HG02678 (cell line): Measurements from ENCODE around the gene RPS10.

Source experiments
- ATAC-seq: cut with Tn5 transposase; IDR thresholded peaks from one replicate; pipeline ENCODE4 v1.9.1; 2021; ENCODE audit warnings: mild to moderate bottlenecking, moderate library complexity; ENCODE audit not compliant: unreplicated experiment

RPS10 gene

DNA sequence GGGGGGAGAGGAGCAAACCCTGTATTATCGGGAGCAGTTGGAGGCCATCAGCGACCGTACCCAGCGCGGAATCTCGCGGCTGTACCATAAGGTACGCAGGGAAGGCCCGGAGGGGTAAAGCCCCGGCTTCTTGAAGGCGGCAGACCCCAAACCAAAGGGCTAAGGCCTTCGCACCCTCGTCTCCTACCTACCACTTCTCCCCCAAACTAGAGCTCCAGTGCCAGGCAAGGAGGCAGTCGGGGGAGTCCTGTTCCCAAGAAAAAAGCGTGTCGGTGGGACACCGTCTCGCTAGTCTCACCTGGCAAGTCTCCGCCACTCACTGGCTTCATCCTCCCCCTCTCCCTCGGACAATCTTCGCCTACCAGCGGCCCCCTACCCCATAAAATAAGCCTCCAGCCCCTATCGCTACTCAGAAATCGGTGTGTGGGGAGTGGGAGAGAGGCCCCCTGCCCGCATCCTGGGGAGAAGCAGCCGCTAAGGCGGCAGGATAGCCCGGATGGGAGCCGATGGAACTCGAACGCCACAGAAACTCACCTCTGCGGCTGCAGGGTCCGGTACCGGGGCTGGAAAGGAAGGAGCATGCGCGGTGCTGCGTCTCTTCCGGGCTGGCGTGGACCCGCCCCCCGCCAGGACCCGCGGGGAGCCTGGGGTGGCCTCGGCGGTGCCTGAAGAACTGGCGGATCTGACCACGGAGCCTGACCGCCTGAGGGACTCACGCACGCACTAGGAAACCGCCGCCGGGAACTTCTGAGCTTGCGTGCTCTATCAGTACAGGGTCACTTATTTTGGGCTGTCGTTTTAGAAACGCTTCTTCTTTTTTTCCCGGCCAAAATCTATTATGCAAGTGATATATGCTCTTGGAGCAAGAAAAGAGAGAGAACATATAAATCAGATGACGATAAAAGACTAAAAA, at the start of gene RPS10:
Gene RPS10 (minus strand): TSS at position 572 of the 913 bp plus-strand sequence. CDS start 848 bp downstream, outside the sequence.
- peak; percentile 95 for ATAC-seq

DNA sequence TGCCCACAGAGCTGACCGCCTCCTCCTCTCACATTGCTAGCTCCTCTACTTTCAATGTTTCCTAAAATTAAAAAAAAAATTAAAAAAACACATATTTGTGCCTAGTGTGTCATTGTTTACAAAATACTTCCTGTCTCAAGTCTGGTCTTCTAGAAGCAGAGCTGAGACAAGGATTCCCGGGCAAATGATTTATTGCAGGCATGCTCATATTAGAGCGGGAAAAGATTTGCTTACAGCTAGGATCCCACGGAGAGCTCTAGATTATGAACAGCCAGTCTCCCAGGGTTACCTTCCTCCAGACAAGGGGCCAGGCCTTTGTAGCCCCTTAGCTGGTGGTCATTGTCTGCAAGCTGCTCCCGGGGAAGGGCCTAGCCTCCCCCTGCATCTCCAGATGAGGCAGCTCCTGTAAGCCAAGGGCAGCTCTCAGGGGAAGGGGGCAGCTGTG, 49.4 kb upstream of the RPS10 start:
- no peak for ATAC-seq

DNA sequence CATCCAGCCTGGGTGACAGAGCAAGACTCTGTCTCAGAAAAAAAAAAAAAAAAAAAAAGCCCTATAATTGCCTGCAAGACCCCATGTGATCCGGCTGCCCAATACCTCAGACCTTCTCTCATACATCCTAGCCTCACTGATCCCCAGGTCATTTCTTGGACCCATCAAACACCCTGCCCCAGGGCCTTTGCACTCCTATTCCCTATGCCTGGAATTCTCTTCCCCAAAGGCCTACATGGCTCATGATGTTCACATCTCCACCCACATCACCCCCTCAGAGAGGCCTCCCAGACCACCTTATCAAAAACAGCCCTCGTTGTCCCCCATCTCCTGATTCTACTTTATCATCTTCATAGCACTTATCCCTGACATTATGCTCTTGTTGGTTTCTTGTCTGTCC, 48.9 kb upstream of the RPS10 start:
- ATAC-seq, result no peak

DNA sequence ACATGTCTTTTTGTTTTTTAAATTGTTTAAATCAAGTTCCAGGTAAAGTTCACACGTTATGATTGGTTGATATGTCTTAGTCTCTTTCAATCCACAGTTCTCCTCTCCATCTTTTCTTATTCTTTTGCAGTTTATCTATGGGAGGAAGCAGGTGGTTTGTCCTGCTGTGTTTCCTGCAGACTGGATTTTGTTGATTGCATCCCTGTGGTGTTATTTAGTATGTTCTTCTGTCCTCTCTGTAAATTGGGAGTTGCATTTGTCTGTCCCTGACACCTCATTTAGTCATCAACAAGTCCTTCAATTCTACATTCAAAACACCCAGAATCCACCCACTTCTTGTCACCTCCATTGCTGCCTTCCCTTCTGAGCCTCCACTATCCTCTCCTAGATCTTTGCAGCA, 48.1 kb upstream of the RPS10 start:
- no peak for ATAC-seq

DNA sequence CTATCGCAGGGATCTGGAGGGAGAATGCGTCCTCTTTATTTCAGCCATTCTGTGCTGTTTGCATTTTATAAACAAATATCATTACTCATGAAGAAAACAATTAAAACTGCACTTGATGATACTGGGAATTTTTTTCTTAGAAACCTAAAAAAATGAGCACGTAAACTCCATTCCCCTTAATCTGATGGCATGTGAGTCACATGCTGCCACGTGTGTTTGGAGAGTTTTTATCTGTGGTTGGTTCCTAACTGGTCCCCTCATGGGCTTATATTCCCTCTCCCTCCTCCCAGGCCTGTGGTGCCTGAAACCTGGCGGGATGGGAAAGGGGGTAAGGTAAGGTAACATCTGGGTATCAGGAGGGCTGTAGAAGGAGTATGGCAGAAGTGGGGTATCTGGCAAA, 46.6 kb upstream of the RPS10 start:
- no peak for ATAC-seq

DNA sequence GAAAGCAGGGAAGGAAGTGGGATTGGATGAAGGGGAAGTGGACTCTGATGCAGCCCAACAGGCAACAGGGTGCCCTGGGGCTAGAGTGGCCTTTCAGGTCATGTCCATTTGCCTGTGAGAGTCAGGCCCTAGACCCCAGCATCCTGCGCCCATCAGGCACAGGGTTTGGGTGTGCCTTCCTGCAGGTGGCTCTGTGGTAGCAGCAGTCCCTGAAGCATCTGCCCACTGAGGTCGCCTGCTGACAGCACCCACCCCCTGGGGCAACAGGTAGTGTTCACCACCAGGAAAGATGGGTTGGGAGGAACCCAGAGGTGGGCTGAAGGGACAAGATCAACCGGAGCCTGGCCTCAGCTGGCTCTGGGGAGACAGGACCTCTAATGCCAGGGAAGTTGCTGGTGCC, 43.6 kb upstream of the RPS10 start:
- no peak for ATAC-seq

DNA sequence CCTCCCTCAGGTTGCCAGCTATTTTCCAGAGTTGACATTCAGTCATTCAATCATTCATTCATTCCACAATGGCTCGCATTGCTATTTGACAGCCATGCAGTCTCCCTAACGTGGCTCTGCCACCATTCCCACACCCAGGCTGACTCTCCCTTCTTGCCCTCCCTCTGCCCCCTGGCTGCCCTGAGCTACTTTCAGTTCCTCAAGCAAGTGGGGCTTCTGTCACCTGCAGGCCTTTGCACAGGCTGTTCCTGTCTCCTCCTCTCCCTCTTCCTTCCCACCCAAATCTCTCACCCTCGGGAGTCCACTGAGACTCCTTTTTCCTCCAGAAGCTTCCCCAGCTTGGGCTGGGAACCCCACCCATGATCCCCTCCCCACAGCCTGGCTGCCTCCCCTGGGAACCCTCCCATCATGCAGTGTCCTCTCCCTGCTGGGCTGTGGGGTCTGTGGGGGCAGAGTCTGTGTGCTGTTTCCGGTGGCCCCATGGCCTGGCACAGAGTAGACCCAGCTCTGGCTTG, 42.6 kb upstream of the RPS10 start:
- ATAC-seq, result no peak

DNA sequence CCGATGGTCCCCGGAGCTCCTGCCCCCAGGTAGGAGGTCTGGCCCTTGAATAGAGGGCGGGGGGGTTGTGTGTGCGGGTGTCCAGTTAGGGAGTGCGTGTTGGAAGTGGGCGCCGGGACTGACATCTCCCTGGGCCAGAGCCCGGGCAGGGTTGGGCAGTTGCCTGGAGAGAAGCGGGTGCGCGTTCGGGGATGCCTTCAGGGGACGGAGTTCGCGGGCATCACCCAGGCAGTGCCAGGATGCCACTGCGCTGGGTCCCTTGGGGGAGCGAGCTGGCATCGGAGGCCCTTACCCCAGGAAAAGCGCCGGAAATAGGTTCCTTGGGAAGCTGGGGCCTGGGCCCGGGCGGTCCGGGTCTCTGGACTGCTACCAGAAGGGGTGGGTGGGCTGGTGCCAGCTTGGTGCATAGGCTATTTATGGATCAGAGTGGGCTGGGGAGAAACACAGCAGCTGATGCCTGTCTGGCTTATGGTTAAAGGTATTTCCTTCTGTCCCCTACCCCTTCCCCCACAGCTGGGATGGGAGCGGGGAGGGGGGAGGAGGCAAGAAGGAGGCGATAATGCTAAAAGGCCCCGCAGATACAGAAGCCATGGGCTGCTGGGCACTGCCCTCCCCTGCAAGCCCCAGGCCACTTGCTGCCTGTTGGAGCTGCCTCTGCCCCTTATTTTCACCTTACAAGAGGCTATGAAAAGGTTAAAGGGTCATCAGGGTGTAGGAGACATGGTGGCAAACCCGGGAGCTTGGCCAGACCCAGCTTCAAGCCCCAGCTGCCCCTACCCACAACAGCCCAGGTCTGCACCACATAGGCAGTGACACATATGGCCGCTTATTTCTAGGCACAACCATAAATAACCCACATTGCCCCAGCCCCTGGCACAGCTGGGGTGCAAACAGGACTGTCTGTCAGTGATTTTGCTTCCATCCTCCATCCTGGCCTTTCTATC, 40.6 kb upstream of the RPS10 start:
- no peak for ATAC-seq

DNA sequence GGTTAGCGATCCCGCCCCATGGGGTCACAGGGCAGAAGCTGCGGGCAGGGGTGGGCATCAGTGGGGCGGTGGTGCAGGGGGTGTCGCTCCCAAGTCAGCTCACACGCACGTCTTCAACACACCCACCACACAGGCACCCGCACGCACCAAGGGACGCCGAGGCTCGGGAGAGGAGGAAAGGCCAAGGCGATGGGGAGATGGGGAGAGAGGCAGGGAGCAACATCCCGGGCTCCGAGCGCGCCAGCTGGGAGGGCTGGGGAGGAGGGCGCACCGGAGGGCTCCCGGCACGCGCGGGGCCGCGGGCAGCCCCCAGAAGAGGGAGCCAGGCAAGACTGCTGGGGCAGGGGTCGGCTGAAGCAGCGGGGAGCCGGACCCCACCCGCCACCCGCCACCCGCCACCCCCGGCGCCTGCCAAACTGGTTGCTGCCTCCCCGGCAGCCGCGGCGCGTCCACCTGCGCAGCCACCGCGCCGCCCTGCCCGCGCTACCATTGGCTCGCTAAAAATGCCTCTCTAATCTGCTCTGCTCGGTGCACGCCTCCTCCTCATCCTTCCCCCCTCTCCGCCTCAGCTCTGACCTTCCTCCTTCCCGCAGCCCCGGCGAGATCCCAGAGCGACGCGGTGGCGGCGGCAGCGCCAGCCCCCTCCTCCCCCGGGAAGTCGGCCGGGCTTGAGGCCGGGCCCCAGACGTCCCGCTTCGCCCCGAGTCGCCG, 39.8 kb upstream of the RPS10 start, which contains the start of gene PACSIN1:
Gene PACSIN1 (plus strand): TSS at position 546 of the 711 bp plus-strand sequence. CDS start 60,230 bp downstream, outside the sequence.
- no peak for ATAC-seq

DNA sequence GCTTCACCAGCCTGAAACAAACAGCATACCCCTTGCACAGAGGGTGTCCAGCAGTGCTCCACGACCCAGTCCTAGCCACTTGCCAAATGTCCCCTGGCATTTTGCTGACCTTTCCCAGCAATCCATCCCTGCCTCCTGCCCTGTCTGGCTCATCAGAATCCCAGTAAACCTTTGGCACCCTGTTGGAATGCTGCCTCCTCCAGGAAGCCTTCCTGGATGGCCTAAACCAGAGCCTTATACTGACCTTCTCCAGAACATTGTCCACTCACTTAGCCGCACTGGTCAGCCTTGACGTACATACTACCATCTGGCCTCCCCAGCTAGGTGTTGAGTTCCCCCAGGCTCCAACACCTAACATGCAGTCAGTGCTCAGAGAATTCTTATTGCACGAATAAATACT, 38.0 kb upstream of the RPS10 start:
- ATAC-seq, result no peak

DNA sequence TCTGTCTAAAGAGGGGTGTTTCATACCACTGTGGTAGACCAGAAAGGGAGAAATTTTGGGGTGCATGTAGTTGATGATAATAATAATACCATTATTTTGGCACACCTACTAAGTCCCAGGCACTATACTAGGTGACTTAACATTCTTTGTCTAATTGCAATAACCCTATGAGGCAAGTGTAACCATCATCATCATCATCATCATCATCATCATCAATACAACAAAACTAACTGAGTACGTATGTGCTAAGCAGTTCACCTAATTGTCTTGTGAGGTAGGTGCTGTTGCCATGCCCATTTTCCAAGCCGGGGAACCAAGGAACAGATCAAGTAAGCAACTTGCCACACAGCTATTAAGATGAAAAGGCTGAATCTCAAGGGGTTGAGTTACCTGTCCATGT, 37.4 kb upstream of the RPS10 start:
- no peak for ATAC-seq

DNA sequence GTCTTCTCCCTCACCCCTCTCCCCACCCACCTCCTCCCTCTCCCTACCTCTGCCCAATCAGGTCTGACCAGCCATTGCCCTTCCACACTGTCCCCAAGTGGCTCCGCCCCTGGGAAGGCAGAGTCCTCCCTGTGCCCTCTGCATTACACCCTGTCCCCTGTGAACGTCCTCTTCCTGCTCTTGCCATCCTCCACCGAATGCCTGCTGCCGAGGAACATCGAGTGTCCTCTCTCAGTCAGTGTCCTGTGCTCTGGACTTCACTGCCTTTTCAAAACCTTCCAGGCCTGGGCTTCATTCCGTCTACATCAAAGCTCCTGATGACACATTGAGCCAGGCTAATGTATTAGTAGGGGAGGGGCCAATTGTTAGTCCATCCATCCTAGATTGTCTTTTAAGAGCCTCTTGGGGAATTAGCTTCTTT, 36.7 kb upstream of the RPS10 start:
- ATAC-seq, result no peak

DNA sequence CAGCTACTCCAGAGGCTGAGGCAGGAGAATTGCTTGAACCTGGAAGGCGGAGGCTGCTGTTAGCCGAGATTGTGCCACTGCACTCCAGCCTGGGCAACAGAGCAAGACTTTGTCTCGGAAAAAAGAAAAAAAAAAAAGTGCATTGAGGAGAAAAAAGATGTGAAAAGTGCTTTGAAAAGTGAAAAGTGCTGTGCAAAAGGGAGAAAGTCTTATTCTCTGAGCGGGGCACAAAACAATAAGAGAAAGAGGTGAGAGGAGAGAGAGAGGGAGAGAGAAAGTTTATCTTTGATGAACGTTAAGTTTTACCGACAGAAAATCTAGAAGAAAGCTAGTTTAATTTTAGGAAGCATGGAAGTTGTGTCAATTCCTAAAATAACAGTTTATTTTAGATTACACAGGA, 36.1 kb upstream of the RPS10 start:
- ATAC-seq, result no peak

DNA sequence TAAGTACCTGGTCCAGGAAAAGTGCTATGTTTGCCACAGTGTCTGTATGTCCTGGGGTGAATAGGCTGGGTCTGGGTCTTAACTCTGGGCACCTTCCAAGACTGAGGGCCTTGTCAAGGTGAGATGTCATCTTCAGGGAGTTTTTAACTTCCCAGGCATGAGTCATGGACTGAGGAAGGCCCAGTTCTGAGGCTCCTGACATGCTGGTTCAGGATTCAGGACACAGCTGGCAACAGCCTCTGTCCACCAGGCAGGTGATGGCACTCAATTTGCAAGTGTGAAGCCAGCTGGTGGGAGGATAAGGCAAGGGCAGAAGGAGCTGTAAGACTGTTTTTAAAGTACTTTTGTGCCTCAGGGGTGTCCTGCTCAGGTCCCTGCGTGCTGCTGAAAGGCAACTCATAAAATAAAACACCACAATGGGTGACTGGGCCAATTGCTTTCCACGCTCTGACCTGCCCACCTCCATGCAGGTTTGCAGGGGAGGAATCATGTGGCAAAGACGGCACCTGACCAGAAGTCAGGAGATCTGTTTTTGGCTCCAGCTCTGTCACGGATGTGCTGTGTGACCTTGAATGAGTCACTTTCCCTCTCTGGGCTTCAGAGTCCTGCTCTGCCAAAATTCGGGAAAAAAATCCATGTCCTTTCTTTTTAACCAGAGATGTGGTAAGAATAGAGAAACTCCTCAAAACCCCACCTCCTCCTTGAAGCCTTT, 35.1 kb upstream of the RPS10 start:
- no peak for ATAC-seq

DNA sequence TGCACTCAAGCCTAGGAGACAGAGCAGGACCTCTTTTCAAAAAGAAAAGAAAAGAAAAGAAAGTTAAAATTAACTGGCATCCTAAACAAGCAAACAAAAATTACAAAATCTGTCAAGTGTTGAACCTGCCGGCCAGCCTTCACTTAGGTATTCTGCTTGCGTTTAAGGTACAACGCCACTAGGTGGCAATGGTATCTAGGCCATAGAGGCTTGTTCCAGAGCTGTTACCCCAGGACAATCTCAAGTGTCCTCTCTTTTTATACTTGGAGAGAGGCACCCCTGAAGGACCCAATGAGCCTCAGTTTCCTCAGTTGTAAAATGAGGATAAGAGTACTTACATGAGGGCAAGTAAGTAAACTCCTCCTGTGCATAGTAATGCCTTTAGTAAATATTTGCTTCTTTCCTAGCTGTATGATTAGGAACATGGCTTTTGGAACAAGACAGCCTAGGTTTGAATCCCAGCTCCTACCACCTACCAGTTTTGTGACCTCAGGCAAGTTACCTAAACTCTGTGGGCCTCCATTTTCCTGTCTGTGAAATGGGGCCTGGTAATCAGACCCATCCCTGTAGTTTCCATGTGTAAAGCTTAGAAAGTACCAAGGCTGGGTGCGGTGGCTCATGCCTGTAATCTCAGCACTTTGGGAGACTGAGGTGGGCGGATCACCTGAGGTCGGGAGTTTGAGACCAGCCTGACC, 34.2 kb upstream of the RPS10 start:
- no peak for ATAC-seq

DNA sequence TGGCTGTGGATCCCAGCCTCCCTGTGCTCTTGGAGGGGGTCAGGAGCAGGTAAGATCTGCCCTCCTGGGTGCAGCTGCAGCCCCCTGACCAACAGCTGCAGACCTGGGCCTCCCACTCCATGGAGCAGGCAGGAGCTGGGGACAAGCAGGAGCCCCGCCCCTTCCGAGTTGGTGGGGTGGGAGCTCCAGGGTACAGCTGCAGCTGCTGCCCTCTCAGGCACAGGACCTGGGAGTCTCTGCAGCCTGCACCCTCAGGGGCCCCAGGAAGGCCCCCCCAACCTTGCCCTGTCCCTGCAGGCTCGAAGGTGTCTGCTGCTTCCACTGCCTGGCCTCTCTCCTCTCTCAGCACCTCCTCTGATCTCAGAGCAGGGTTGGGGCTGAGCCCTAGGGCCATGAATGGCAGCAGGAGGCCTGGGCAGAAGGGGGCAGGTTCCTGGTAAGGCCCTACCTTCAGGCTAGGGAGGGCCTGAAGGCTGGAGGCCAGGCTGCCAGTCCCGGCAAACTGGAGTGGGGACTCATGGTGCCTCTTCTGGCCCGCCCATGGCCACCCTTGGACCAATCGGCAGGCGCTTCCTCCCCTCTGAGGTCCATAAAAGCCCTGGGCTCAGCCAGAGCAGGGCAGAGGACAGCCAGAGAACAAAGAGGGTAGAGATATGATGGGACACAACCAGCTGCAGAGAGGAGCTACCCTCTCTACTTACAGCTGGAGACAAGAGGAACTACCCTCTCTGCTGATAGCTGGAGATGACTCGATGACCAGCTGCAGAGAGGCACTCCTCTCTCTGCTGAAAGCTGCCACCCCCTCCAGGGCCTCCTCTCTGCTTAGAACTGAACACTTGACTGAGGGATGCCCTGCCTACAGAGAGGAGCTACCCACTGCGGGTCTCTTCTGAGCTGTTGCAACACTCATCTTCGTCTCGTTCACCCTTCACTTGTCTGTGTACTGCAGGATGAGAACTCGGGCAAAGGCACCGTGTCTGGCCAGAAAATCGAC, 32.2 kb upstream of the RPS10 start:
- no peak for ATAC-seq

DNA sequence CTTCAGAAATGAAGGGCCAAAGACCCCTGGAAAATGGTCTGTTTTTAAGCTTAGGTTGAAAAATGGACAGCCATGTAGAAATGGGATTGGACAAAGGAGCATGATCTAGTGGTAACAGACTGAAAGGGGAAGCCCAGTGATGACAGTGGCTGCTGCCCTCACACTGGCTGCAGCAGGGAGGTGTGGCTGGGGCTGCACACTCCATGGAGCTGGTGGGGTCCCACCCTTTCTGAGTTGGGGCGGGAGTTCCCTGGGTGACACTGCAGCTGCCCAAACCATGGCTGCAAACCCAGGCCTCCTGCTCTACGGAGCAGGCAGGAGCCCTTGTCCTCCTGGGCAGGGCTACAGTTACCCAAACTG, 31.5 kb upstream of the RPS10 start:
- ATAC-seq, result no peak

DNA sequence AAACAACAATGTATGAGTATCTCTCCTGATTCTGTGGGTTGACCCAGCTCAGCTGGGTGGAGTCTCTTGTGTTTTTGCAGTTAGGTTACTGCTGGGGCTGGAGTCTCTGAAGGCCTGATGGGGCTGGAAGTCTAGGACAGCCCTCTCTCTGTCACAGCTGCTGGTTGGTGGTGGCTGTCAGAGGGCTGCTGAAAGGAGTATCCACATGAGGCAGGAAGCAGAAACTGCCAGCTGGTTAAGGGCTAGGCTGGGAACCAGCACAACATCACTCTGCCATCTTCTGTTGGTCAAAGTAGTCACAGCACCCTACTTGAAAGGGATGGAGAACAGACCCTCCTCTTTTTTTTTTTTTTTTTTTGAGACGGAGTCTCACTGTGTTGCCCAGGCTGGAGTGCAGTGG, 30.0 kb upstream of the RPS10 start:
- ATAC-seq, result no peak
